Stimulated activated effector memory CD8-positive, alpha-beta T cell treated with anti-CD3 and anti-CD28 coated beads, Interleukin-12 subunit alpha, Interleukin-12 subunit beta, amount 100 ng/mL, for 72 hours (primary cell): ENCODE measurements around the gene CHRNA10.
"Not testable (repeated sequence)": the region's sequence is repeated elsewhere in the genome, so short reads cannot be mapped to it uniquely, and the experiment has no call there.

Source experiments
- ATAC-seq: fragments of 150-1000 bp; cut with Tn5 transposase; 2 replicates; pipeline ENCODE4 v1.10.0; 2021
- DNase-seq, 2 donors: peaks; one replicate each; pipeline ENCODE4 v3.0.0; 2021 to 2022; ENCODE audit warnings: low spot score in 2 of 2
- H3K27ac Mint-ChIP-seq: one replicate; pipeline ENCODE4 v1.8.0; 2022; ENCODE audit warnings: mild to moderate bottlenecking, mixed read lengths
- H3K36me3 Mint-ChIP-seq: one replicate; pipeline ENCODE4 v1.8.0; 2022; ENCODE audit warnings: mild to moderate bottlenecking, mixed read lengths
- H3K4me1 Mint-ChIP-seq: one replicate; pipeline ENCODE4 v1.8.0; 2022; ENCODE audit warnings: mixed read lengths
- H3K4me3 Mint-ChIP-seq: one replicate; pipeline ENCODE4 v1.8.0; 2022; ENCODE audit warnings: mild to moderate bottlenecking, mixed read lengths
- H3K9me3 Mint-ChIP-seq: one replicate; pipeline ENCODE4 v1.8.0; 2022; ENCODE audit warnings: mixed read lengths

The CHRNA10 gene

DNA sequence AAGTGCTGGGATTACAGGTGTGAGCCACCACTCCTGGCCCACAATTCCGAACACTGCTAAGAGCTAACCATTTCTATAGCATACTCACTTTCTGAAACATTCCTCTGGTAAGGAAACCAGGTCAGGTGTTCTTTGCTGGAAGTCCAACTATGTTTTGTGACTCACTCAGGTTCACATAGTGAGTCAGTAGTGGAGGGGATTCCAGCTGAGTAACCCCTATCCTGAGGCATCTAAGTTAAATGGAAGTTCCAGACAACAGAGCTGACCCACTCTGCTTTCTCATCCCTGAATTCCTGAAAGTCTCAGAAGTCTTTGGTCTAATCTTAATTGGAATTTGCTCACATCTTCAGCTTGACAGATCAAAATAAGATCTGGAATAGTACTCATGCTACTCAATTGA lies 3.0 kb upstream of the CHRNA10 start:
- Mint-ChIP-seq H3K27ac (peak overlapping the region; percentile 40), H3K9me3 (no peaks in the 10 kb centered on the region), H3K4me3 (no peak overlapping the region), H3K4me1 (no peaks in the 10 kb centered on the region), H3K36me3 (peaks cover 78% of the 10 kb centered on the region)
- ATAC-seq (no peak), DNase-seq (no peak)

DNA sequence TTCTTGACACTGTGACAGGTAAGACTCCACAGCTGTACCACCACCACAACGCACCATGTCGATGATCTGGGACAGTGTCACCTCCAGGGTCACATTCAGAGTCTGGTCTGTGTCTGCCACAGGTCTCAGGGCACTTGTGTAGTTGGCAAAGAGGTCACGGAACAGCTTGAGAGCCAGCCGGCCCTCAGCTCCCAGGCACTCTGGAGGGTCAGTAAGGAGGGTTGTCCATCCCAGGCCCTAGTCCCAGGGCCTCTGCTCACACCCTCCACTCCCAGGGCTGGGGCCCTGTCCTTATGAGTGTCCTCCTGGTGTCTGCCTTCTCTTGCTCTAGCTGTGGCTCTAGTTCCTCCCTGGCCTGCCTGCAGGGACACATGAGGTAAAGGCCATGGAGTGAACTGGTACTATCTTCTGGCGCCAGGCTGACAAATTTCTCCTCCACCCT lies 1.4 kb downstream of the CHRNA10 start:
- peaks cover 50% of the 10 kb centered on the region for H3K36me3 Mint-ChIP-seq
- H3K4me3 Mint-ChIP-seq: no peak overlapping the region
- no peak for DNase-seq
- peak overlapping the region; percentile 56 for H3K27ac Mint-ChIP-seq
- no peak for ATAC-seq
- H3K9me3 Mint-ChIP-seq: no peaks in the 10 kb centered on the region
- no peaks in the 10 kb centered on the region for H3K4me1 Mint-ChIP-seq

DNA sequence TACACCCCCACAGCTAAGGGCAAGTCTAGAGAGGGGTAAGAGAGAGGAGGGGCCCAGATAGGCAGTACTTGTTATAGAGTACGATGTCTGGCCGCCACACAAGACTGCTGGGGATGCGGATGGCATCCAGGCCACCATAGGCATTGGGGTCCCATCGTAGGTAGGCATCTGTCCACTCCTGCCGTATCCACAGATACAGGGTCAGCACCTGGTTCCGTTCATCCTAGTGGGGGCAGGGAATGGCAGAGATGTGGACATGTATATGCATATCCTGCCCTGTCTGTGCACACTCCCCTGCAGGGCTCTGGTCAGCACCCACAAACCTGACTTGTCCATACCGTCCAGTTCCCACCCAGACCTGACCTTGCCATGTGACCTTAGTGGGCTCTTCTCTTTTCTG lies 2.1 kb downstream of the CHRNA10 start:
- Mint-ChIP-seq H3K27ac (peak overlapping the region; percentile 56), H3K4me3 (no peak overlapping the region), H3K36me3 (peaks cover 44% of the 10 kb centered on the region), H3K9me3 (no peaks in the 10 kb centered on the region), H3K4me1 (no peaks in the 10 kb centered on the region)
- DNase-seq (no peak), ATAC-seq (peak; percentile 7)

DNA sequence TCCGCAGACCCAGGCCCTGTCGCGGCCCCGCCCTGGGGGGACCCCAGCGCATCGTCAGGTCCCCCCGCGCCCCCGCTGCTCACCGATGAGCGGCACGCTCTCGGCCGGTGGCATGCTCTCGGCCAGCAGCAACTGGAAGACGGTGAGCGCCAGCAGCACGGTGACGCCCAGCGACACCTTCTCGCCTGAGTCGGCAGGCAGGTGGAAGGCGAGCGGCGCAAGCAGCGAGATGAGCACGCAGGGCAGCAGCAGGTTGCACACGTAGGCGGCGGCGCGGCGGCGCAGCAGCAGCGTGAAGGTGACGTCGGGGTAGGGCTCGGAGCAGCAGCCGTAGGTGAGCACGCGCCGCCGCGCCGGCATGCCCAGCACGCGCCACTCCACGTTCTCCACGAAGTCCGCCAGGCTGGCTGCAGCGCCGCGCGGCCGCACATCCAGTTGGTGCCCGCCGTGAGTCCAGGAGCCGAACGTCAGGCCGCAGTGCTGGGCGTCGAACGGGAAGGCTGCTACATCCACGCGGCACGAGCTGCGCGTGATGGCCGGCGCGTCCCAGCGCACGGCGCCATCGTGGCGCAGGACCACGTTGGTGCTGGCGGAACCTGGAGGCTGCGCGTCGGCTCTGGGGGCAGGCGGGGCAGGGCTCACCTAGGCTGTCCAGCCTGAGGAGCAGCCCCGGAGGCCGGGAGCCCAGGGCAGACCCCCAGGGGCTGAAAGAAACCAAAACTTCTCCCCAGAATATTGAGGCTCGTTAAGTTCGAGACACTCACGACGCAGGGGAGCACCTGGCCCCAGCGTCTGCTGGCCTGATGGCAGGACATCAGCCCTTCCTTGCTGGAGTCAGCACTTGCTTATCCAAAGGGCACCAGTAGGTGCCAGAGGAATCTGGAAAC lies 3.8 kb downstream of the CHRNA10 start:
- no peak for DNase-seq
- H3K27ac Mint-ChIP-seq: no peak overlapping the region
- H3K36me3 Mint-ChIP-seq: peaks cover 27% of the 10 kb centered on the region
- no peak overlapping the region for H3K4me3 Mint-ChIP-seq
- peaks cover 6% of the 10 kb centered on the region for H3K4me1 Mint-ChIP-seq
- ATAC-seq: no peak
- no peaks in the 10 kb centered on the region for H3K9me3 Mint-ChIP-seq

DNA sequence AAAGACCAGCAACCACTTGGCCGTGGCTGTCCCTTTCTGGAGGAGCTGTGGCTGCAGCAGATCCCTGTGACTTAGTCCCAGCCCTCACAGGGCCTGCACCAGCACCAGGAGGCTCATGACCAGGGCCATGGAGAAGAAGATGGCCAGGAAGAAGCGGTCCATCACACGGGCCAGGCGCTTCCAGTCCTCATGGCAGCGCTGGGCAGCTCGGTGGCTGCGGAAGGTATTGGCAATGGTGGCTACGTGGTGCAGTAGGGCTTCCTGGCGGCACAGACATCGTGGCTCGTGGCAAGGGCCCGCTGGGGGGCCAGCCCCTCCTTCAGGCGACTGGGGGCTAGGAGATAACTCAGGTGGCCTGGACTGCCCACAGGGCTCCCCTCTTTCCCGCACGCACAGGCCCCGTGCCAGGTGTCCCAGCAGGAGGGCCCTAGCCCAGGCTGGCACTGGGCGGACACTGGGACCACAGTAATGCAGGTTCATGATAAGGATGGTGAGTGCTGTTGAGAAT lies 5.1 kb downstream of the CHRNA10 start:
- Mint-ChIP-seq H3K4me3 (no peak overlapping the region), H3K36me3 (peaks cover 23% of the 10 kb centered on the region)
- no peak for ATAC-seq

DNA sequence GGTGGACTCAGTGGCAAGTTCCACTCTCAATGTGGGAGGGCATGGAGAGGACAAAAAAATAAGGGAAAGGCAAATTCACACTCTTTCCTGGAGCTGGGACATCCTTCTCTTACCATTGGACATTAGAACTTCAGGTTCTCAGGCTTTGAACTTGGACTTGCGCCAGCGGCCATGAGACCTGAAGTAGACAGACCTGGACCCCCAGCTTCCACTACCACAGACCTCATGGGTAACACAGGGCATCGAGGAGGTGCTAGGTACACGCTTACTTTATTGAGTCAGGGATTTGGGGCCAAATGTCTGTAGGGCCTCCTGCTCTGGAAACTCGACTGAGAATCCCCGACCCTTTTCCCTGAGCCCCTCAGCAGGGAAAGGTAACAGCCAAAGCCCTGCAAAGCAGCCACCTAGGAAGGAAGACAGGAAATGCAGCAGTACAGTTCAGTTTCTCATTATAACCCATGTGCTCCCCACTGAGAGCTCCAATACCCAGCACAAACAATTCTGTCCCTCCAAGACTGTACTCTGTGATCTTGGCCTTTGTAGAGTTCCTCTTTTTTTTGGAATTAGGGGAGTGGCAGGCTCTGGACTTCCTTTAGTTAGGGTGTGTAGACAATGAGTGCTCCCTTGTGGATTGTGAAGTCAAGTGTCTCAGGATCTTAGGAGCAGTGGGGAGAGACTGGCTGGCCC lies 5.7 kb downstream of the CHRNA10 start:
- no peak for ATAC-seq
- no peak overlapping the region for H3K4me3 Mint-ChIP-seq
- no peaks in the 10 kb centered on the region for H3K9me3 Mint-ChIP-seq
- peaks cover 17% of the 10 kb centered on the region for H3K36me3 Mint-ChIP-seq
- H3K4me1 Mint-ChIP-seq: peaks cover 6% of the 10 kb centered on the region
- H3K27ac Mint-ChIP-seq: no peak overlapping the region
- DNase-seq: no peak

More for the DNA sequence above, 5.1 kb downstream of the CHRNA10 start:
- Mint-ChIP-seq H3K9me3 (no peaks in the 10 kb centered on the region), H3K27ac (no peak overlapping the region), H3K4me1 (peaks cover 6% of the 10 kb centered on the region)
- no peak for DNase-seq

DNA sequence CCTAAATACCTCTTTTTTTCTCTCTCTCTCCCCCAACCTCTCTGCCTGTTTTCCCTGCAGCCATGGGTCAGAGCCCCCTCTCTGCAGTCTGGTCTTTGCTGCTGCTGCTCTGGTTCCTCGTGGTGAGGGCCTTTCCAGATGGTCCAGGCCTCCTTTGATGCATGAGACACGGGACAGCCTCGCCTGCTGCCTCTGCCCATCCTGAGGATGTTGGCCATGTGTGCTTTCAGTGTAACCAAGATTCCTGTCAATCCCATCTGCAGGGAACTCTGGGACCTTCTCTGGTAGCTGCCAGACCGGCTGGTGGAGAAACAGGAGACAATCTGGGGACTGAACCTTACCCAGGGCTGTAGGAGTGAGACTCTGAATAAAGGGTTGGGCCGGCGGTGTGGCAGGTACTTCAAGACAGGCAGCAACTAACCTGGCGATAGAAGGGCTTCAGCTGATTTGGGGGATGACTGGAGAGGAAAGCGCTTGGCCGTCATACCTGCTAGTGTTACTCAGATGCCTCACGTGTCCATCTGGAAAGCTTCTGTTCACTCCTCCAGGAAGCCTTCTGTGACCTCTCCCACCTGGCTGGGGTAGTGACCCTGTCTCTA lies 7.1 kb downstream of the CHRNA10 start:
- no peaks in the 10 kb centered on the region for H3K9me3 Mint-ChIP-seq
- ATAC-seq: no peak
- peak overlapping the region; percentile 17 for H3K27ac Mint-ChIP-seq
- H3K36me3 Mint-ChIP-seq: peaks cover 16% of the 10 kb centered on the region
- H3K4me3 Mint-ChIP-seq: no peak overlapping the region
- no peak for DNase-seq
- peaks cover 6% of the 10 kb centered on the region for H3K4me1 Mint-ChIP-seq

DNA sequence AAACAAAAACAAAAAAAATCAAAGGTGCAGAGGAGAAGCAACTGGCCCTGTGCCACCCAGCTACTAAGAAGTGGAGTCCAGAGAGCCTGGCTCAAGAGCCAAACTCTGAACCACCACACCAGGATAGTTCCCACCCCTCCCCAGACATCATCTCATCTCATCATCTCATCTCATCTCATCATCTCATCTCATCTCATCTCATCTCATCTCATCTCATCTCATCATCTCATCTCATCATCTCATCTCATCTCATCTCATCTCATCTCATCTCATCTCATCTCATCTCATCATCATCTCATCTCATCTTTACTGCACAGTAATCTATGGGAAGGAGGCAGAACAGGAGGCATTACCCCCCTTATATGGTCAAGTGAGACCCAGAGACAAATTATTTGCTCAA lies 8.3 kb downstream of the CHRNA10 start:
- ATAC-seq: no peak
- H3K9me3 Mint-ChIP-seq: no peaks in the 10 kb centered on the region
- no peak overlapping the region for H3K4me3 Mint-ChIP-seq
- no peak for DNase-seq
- peaks cover 6% of the 10 kb centered on the region for H3K4me1 Mint-ChIP-seq
- no peak overlapping the region for H3K27ac Mint-ChIP-seq
- H3K36me3 Mint-ChIP-seq: peaks cover 11% of the 10 kb centered on the region

DNA sequence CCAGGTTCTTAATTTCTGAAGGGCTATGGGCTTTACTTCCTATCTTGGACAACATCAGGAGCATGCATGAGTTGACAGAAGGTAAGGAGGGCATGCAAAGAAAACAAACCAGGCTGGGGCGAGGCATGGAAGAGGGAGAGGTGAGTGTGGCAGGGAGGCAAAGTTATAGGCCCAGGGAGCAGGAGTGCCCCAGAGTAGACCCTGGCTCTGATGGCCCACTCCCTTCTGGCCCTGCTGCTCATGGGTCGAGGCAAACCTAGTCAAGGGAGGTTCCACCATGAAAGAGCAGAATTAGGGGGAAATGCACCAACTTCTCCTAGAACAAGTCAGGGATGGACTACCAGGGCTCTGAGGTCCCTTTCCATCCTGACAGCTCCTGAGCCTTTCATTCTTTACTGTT lies 10.2 kb downstream of the CHRNA10 start:
- Mint-ChIP-seq H3K4me1 (peaks cover 6% of the 10 kb centered on the region), H3K27ac (no peak overlapping the region), H3K4me3 (no peak overlapping the region), H3K9me3 (no peaks in the 10 kb centered on the region), H3K36me3 (peaks cover 5% of the 10 kb centered on the region)
- ATAC-seq (peak; percentile 6), DNase-seq (no peak)

DNA sequence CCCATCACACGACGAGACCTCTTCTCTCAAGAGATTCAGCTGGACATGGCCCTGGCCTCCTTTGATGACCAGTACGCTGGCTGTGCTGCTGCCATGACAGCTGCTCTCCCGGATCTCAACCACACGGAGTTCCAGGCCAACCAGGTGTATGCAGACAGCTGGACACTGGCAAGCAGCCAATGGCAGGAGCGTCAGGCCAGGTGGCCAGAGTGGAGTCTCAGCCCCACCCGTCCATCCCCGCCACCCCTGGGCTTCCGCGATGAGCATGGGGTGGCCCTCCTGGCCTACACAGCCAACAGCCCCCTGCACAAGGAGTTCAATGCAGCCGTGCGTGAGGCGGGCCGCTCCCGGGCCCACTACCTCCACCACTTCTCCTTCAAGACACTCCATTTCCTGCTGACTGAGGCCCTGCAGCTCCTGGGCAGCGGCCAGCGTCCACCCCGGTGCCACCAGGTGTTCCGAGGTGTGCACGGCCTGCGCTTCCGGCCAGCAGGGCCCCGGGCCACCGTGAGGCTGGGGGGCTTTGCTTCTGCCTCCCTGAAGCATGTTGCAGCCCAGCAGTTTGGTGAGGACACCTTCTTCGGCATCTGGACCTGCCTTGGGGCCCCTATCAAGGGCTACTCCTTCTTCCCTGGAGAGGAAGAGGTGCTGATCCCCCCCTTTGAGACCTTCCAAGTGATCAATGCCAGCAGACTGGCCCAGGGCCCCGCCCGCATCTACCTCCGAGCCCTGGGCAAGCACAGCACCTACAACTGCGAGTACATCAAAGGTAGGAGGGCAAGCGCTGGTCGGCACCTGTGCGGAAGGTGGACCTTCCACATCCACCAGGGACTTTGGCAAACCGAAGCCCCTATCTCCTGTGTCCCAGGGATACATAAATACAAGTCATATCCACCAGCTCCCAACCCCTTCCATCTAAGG lies 11.3 kb downstream of the CHRNA10 start:
- ATAC-seq: no peak
- no peaks in the 10 kb centered on the region for H3K36me3 Mint-ChIP-seq

DNA sequence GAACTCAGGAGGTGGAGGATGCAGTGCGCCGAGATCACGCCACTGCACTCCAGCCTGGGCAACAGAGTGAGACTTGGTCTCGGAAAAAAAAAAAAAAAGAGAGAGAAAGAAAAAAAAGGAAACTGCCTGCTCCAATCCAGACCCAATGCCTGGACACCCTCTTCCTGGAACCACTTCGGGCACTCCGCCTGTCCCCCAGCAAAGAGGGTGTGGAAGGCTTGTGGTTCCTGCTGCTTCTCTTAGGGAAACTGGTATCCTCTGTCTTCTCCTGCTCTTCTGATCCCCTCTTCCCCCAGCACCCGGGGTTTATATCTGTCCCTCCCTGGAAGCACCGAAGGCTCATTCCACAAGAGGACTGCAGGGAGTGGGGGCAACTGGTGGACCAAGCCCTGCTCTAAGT lies 12.9 kb downstream of the CHRNA10 start:
- peaks cover 6% of the 10 kb centered on the region for H3K4me1 Mint-ChIP-seq
- H3K4me3 Mint-ChIP-seq: no peak overlapping the region
- no peaks in the 10 kb centered on the region for H3K36me3 Mint-ChIP-seq
- ATAC-seq (no peak), DNase-seq (no peak)
- no peaks in the 10 kb centered on the region for H3K9me3 Mint-ChIP-seq
- H3K27ac Mint-ChIP-seq: no peak overlapping the region

More for the DNA sequence above, 11.3 kb downstream of the CHRNA10 start:
- Mint-ChIP-seq H3K27ac (no peak overlapping the region), H3K4me1 (peaks cover 6% of the 10 kb centered on the region), H3K9me3 (no peaks in the 10 kb centered on the region), H3K4me3 (no peak overlapping the region)
- no peak for DNase-seq

DNA sequence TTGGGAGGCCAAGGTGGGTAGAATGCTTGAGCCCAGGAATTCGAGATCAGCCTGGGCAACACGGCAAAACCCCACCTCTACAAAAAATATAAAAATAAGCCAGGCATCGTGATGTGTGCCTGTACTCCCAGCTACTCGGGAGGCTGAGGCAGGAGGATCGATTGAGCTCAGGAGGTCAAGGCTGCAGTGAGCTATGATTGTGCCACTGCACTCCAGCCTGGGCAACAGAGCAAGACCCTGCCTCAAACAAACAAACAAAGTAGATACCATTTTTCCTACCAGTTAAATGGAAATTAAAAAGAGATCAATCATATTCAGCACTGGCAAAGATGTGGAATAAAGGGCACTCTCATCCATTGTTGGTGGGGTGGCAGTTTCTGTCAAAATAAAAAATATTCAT lies 13.9 kb downstream of the CHRNA10 start:
- not testable (repeated sequence) for DNase-seq, H3K4me3 Mint-ChIP-seq, H3K9me3 Mint-ChIP-seq, ATAC-seq, H3K27ac Mint-ChIP-seq, H3K4me1 Mint-ChIP-seq, H3K36me3 Mint-ChIP-seq

DNA sequence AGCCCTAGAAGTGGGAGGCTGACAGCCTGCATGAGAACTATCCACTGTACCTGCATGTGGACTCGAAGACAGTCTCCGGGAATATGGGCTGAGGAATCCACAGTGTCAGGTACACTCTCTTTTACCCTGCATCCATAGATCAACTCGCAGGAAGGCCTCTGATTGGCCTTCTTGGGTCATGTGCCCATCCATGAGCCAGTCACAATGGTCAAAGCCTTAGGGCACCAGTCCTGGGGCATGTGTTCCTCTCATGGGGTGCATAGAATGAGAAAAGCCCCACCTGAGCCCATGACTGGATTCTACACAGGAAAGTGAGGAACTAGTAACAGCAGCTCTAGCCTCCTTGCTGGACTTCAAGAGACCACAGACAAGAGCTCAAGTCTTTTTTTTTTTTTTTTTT lies 15.6 kb downstream of the CHRNA10 start:
- H3K27ac Mint-ChIP-seq: no peak overlapping the region

DNA sequence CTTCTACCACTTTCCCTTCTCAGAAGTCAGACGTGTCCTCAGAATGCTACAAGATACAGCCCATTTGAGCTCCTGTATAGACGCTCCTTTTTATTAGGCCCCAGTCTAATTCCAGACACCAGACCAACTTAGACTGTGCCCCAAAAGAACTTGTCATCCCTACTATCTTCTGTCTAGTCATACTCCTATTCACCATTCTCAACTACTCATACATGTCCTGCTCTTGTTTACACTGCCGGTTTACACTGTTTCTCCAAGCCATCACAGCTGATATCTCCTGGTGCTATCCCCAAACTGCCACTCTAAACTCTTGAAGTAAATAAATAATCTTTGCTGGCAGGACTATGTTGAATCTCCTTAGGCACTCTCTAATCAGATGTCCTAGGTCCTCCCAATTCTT lies 18.7 kb downstream of the CHRNA10 start:
- H3K36me3 Mint-ChIP-seq, H3K9me3 Mint-ChIP-seq, DNase-seq, ATAC-seq, H3K27ac Mint-ChIP-seq, H3K4me3 Mint-ChIP-seq, H3K4me1 Mint-ChIP-seq: not testable (repeated sequence)

More for the DNA sequence above, 15.6 kb downstream of the CHRNA10 start:
- no peak for DNase-seq
- peak; percentile 19 for ATAC-seq
- no peak overlapping the region for H3K4me3 Mint-ChIP-seq
- H3K9me3 Mint-ChIP-seq: no peaks in the 10 kb centered on the region
- H3K4me1 Mint-ChIP-seq: no peaks in the 10 kb centered on the region
- H3K36me3 Mint-ChIP-seq: no peaks in the 10 kb centered on the region

DNA sequence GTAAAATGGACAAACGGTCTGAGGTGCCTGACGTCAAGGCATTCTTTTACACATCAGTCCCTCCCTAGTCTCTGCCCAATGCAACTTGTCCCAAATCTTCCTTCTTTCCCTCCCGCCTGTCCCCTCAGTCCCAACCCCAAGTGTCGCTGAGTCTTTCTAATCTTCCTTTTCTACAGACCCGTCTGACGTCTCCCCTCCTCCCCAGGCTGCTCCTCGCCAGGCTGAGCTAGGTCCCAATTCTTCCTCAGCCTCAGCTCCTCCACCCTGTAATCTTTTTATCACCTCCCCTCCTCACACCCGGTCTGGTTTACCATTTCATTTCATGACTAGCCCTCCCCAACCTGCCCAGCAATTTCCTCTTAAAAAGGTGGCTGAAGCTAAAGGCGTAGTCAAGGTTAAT lies 21.8 kb downstream of the CHRNA10 start:
- H3K36me3 Mint-ChIP-seq, ATAC-seq, H3K27ac Mint-ChIP-seq, H3K4me3 Mint-ChIP-seq, DNase-seq, H3K4me1 Mint-ChIP-seq, H3K9me3 Mint-ChIP-seq: not testable (repeated sequence)
